Islet precursor cell (in vitro differentiated cells): ENCODE data around the gene YLPM1.
A peak's percentile ranks its signal among the peaks of the same experiment; 100 is the strongest.

ENCODE experiments used
- DNase-seq: peaks from one replicate; pipeline ENCODE4 v3.0.0-alpha.2; 2018

Gene YLPM1

DNA sequence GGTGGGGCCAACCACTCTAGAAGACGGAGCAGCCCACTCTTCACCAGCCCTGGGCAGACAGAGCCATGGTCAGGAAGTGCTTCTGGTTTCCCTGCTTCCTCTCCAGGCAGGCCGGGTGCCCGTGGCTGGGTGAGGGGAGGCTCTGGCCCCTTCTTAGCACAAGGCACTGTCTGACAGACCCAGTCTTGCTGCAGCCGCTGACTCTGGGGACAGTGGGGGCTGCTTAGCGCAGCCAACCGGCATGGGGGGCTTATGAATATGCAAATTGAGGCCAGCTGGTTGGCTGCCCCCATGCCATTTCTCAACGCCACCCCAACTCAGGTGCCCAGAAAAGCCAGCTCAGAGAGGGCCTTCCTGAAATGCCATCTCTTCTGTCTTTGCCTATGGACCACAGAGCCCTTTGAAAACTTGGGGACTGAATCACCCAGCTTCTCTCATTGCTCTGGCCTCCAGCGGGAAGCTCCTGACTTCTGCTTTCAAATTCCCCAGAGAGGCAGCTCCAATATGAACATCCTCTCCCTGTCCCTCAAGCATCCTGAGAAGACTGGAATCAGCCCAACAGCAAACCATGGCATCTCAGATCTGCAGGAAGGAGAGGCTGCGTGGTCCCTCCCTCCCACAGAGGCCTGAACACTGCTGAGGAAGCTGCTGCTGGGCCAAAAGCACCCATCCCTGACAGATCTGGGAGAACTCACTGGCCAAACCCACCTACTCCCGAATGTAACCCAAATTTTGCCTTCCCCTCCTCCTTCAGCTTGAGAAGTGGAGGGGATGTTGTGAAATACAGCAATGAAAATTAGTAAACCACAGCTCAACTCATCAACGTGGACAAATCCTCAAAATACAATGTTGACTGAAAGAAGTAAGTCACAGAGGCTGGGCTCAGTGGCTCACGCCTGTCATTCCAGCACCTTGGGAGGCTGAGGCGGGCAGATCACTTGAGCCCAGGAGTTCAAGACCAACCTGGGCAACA lies 113.1 kb downstream of the YLPM1 start, which contains the start of gene PROX2:
Gene PROX2 (minus strand): TSS at position 205 of the 973 bp plus-strand sequence. CDS start 12,311 bp downstream, outside the sequence.
- DNase-seq: no peak

DNA sequence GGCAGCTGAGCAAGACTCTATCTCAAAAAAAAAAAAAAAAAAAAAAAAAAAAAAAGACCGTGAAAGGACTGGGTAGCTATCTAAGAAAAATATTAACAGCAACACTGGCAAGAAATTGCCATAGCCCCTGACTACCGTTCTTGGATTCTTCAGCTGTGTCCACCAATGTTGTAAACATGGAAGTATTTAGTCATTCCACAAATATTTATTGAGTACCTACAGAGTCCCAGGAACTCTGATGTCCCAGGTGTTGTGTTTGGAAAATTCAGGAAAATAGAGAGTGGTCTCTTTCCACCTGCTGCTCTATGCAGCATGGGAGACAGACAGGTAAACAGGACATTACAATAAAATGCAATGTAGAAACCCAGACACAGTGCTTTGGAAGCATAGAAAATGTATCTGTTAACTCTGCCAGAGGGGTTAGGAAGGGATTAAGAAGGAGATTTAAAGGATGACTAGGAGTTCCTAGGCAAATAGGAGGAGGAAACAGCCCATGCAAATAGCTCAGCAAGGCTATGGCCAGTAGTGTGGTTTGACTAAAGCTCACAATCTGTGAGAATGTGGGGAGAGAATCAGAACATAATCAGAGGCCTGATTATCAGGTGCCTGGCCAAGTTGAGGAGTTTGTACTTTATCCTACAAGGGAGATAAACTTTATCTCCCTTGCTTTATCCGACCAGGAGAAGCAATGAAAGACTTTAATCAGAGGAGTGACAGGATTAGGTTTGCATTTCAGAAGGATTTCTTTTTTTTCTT lies 116.5 kb downstream of the YLPM1 start:
- no peak for DNase-seq

DNA sequence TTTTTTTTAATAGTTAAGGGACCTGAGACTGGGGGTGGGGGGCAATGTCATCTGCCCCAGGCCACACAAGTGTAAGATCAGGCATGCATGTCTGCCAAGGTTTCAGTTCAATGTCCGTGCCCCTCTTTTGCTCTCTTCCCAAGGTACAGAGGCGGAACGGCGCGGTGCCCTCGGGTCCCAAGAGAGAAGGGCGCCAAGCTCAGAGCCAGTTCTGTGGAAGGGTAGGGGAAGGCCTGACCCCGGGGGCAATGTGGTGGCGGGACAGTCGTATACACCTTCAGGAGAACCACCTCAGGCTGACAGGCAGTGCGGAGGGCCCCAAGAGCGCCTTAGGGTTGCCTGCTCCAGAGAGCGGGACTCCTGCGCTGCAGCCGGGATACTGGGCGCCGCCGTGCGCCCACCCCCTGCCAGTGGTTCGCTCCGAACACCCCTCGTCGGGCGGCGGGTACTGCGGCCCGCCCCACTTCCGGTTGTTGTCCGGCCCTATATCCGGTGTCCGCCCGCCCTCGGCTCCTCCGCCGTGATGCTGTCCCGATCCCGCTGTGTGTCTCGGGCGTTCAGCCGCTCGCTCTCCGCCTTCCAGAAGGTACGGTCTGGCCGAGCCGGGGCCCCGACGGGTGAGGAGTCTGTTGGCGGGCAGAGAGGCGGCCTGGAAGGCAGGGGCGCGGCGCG lies 118.5 kb downstream of the YLPM1 start, which contains the start of gene DLST:
Gene DLST (plus strand): TSS at position 486 of the 672 bp plus-strand sequence. CDS start 38 bp downstream, at position 524.
- DNase-seq: peak; percentile 93

DNA sequence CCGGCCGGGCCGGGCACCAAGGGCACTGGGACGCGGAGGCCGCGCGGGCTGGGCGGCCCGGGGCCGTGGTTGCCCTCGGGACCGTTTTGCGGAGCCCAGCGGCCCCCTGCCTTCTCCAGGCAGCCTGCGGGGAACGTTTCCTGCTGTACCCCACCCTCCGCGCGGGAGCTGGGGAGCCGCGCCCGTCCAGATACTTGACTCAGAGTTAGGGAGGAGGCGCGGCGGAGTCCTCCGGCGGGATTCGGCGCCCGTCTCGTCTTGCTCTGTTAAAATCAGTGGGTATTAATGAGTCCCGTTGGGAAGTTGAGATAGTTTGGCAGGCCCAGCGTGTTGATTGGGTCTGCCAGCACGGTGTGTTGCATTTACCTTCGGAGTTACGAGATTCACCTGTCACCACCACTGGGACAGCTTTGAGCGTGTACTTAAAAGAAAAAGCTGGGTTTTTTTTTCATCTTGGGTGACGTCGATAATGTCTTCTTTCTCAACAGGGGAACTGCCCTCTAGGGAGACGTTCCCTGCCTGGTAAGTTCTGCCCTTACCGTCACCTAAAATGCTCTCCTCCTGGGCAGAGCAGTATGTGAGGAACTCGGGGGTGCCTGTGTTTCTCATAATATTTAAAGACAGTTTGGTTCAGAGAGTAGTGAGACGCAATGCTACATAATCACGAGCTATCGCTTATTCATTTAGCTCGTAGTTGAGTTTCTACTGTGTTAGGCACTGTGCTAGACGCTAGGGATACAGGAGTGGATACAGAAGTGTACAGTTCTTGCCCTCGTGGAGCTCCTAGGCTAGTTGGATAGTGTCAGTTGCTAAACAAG lies 119.2 kb downstream of the YLPM1 start:
- DNase-seq: no peak
